Neural crest cell (in vitro differentiated cells): ENCODE results near the gene GUCA1A. TPM values are rescaled to one million over a fixed set of nuclear protein-coding genes. Genes with fewer than 3 reads are reported as not detected.
A peak's percentile ranks its signal among the peaks of the same experiment; 100 is the strongest.

Experiments
- DNase-seq: peaks from one replicate; pipeline ENCODE4 v3.0.0; 2021; ENCODE audit warnings: low read depth, mixed read lengths, low spot score
- H3K27ac Mint-ChIP-seq: one replicate; pipeline ENCODE4 v1.8.0; 2021; ENCODE audit warnings: mild to moderate bottlenecking, mixed read lengths; ENCODE audit not compliant: unreplicated experiment
- H3K27me3 Mint-ChIP-seq: 2 replicates; pipeline ENCODE4 v1.8.0; 2021; ENCODE audit warnings: low read depth, mild to moderate bottlenecking, mixed read lengths
- H3K36me3 Mint-ChIP-seq: 2 replicates; pipeline ENCODE4 v1.8.0; 2021; ENCODE audit warnings: low read depth, mild to moderate bottlenecking, mixed read lengths
- H3K4me1 Mint-ChIP-seq: 2 replicates; pipeline ENCODE4 v1.8.0; 2021; ENCODE audit warnings: mixed read lengths
- H3K4me3 Mint-ChIP-seq: one replicate; pipeline ENCODE4 v1.8.0; 2021; ENCODE audit warnings: mild to moderate bottlenecking, mixed read lengths
- H3K9me3 Mint-ChIP-seq: 2 replicates; pipeline ENCODE4 v1.8.0; 2021; ENCODE audit warnings: mixed read lengths
- long read RNA-seq: library from polyadenylated mRNA; unstranded; transcript quantifications from one replicate; pipeline ENCODE4 v2.0.0, GENCODE V29; 2020
- total RNA-seq: library from RNA; stranded (reverse); gene quantifications from 2 replicates; pipeline ENCODE4 v1.2.1, GENCODE V29; 2021
- TF ChIP-seq, protein P1 (sequence below): fragments of 200-600 bp; sonication (generic); conservative IDR thresholded peaks from 2 replicates; pipeline ENCODE4 v1.5.0; 2021; ENCODE audit warnings: antibody characterized with exemption, mild to moderate bottlenecking

Gene GUCA1A
- total RNA-seq = 1.1 and 1.3 TPM in 2 replicates
- long read RNA-seq = 0 reads

DNA sequence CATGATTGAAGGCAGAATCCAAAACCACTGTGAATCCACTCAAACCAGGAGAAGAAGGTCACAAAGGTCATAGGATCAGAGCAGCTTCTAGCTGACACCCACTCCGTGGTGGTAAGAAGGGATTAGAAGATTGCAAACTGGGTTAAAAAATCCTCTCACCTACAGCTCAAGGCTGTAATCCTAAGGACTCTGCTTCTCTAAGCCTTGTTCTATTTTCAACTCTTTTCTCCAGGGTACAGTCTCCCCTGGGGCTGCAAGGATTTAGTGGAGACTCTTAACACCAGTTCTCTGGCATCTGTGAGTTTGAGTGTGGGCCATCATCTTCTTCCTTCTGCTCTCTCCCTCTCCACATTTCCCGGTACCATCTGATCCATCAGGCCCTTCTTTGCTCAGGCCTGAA is at the start of gene GUCA1A:
Gene GUCA1A (plus strand): TSS at position 264 of the 400 bp plus-strand sequence. CDS start 250 bp downstream, outside the sequence.
- Mint-ChIP-seq H3K4me3 (no peak within 1 kb of the TSS), H3K4me1 (peaks cover 5% of the 10 kb centered on the region), H3K36me3 (no peaks in the 10 kb centered on the region), H3K27ac (peak within 1 kb of the TSS; percentile 50), H3K27me3 (no peaks in the 10 kb centered on the region), H3K9me3 (no peaks in the 10 kb centered on the region)
- TF ChIP-seq, protein P1, sequence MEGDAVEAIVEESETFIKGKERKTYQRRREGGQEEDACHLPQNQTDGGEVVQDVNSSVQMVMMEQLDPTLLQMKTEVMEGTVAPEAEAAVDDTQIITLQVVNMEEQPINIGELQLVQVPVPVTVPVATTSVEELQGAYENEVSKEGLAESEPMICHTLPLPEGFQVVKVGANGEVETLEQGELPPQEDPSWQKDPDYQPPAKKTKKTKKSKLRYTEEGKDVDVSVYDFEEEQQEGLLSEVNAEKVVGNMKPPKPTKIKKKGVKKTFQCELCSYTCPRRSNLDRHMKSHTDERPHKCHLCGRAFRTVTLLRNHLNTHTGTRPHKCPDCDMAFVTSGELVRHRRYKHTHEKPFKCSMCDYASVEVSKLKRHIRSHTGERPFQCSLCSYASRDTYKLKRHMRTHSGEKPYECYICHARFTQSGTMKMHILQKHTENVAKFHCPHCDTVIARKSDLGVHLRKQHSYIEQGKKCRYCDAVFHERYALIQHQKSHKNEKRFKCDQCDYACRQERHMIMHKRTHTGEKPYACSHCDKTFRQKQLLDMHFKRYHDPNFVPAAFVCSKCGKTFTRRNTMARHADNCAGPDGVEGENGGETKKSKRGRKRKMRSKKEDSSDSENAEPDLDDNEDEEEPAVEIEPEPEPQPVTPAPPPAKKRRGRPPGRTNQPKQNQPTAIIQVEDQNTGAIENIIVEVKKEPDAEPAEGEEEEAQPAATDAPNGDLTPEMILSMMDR = no peak
- no peak for DNase-seq

DNA sequence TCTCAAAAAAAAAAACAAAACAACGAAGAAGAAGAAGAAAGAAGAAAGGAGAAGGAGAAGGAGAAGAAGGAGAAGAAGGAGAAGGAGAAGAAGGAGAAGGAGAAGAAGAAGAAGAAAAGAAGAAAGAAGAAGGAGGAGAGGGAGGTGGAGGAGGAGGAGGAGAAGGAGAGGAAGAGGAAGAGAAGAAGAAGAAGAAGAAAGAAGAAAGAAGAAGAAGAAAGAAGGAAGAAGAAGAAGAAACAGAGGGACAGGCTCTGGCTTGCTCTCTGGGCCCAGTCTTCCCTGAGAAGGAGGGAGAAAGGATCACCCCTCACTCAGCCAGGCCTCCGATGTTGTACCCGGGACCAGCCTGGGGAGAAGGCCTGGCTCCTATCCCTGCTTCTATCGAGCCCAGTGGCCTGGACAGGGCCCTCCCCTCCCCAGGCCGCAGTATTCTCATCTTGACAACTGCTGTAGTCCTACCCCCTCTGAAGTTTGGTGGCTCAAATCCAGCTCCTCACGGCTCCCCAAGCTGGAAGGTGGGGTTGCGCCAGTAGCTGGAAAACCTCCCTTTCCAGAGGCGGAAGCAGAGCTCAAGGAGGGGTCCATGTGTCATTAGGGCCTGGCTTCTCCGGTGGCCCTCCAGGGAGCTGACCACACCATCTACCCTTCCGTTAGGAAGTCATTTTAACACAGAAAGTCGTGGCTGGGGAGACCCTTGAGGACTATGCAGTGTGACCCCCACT is 49.6 kb upstream of the GUCA1A start:
- DNase-seq = no peak
- TF ChIP-seq, protein P1 = no peak
- Mint-ChIP-seq H3K9me3 (no peaks in the 10 kb centered on the region), H3K27me3 (no peaks in the 10 kb centered on the region), H3K4me1 (no peaks in the 10 kb centered on the region), H3K27ac (no peak overlapping the region), H3K4me3 (no peak overlapping the region), H3K36me3 (no peaks in the 10 kb centered on the region)

DNA sequence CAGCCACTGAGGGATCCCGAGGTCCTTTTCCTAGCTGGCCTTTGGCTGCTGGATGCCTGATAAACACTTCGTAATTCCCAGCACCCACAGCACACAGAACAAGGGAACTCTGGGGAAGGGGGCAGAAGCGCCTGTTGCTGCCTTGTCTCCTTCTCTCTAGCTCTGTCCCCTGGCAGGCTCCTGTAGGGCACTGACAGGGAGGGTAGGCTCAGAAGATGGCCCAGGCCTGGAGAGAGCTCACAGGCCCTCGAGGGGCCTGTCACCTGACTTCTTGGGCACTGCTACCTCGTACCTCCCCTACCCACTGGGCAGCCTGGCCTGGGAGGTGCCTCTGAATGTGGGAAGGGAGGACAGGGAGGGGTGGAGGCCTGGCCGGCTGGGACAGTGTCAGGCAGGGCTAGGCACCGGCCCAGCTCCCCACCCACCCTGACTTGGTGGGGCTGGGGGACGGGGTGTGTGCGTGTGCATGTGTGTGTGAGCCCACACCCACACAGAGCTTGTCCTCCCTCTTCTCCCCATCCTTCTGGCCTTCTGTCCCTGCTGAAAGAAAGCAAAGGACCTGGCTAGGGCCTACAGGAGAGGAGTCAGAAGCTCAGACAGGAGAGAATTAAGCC is 48.8 kb upstream of the GUCA1A start:
- no peak overlapping the region for H3K4me3 Mint-ChIP-seq
- no peaks in the 10 kb centered on the region for H3K27me3 Mint-ChIP-seq
- TF ChIP-seq, protein P1 = no peak
- H3K27ac Mint-ChIP-seq = no peak overlapping the region
- no peak for DNase-seq
- no peaks in the 10 kb centered on the region for H3K36me3 Mint-ChIP-seq
- no peaks in the 10 kb centered on the region for H3K4me1 Mint-ChIP-seq
- no peaks in the 10 kb centered on the region for H3K9me3 Mint-ChIP-seq

DNA sequence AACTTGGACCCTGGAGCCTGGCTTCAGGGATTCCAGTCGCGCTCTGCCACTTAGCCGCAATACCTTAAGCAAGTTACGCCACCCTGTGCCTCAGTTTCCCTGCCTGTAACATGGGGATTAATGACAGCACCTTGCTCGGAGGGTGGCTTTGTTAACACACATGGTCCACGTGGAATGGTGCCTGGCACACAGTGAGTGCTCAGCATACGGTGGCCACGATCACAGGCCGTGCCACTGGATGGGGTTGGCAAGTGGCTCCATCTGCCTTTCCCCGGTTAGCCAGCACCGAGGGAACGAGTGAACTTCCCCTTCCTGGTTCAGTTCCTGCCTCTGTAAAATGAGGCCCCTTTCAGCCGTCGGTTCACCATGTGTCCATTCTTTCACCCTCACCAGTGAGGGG is 47.9 kb upstream of the GUCA1A start:
- Mint-ChIP-seq H3K4me1 (no peaks in the 10 kb centered on the region), H3K36me3 (no peaks in the 10 kb centered on the region), H3K9me3 (no peaks in the 10 kb centered on the region), H3K4me3 (no peak overlapping the region), H3K27me3 (no peaks in the 10 kb centered on the region), H3K27ac (no peak overlapping the region)
- no peak for DNase-seq
- TF ChIP-seq, protein P1 = no peak

DNA sequence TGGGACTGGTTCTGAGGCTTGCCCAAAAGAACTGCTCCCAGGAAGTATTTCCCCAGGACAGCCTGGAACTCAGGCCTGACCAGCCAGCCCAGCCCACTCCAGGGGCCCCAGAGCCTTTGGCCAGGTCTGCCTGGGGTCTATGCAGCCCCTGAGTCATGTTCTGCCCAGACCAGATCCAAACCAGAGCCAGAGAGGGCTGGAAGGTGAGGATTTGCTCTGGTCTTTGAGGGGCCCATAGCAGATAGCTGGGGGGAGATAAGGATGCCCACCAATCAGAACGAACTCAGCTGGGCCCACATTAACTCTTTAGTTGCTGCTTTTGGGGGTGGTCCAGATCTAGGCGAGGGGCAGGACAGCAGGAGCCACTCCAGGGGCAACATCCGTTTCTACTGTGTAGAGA is 47.5 kb upstream of the GUCA1A start:
- Mint-ChIP-seq H3K27ac (no peak overlapping the region), H3K36me3 (no peaks in the 10 kb centered on the region), H3K4me3 (no peak overlapping the region), H3K4me1 (no peaks in the 10 kb centered on the region), H3K9me3 (no peaks in the 10 kb centered on the region), H3K27me3 (no peaks in the 10 kb centered on the region)
- no peak for DNase-seq
- TF ChIP-seq, protein P1 = no peak
